ENCODE measurements around the gene CNTNAP2.

The CNTNAP2 gene

DNA sequence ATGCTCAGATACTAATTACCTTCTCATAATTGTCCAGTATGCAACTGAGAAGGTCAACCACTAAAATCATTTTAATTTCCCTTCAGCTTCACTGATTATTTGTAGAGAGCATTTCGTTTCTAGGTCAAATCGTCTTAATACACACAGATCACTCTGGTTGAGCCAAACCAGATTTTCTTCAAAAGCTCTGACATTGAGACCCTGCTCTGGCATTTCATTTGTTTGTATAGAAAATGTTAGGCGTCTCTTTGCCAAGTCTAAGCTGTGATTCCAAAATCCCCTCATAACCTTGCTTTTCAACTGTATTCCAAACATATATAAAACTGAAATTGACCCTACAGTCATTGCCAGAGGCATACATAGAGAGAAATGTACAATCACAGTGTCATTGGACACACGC is 520.0 kb downstream of the CNTNAP2 start:
- no peak overlapping the region for H3K4me3 ChIP-seq (ENCODE audit: low read depth, low read length)

GRCh38 chr7:146639291-146639690 is 522.7 kb downstream of the CNTNAP2 start:
- TF ChIP-seq CTCF (IDR thresholded peaks at IDR 0.05; ENCODE audit: low read depth, low read length) = no peak
- H3K4me3 ChIP-seq (ENCODE audit: low read depth, low read length) = no peak overlapping the region

More for the DNA sequence above, 520.0 kb downstream of the CNTNAP2 start:
- no peak for TF ChIP-seq CTCF (IDR thresholded peaks at IDR 0.05; ENCODE audit: low read depth, low read length)

GRCh38 chr7:146641491-146641890 is 524.9 kb downstream of the CNTNAP2 start:
- TF ChIP-seq CTCF (IDR thresholded peaks at IDR 0.05; ENCODE audit: low read depth, low read length) = no peak
- H3K4me3 ChIP-seq (ENCODE audit: low read depth, low read length) = no peak overlapping the region

DNA sequence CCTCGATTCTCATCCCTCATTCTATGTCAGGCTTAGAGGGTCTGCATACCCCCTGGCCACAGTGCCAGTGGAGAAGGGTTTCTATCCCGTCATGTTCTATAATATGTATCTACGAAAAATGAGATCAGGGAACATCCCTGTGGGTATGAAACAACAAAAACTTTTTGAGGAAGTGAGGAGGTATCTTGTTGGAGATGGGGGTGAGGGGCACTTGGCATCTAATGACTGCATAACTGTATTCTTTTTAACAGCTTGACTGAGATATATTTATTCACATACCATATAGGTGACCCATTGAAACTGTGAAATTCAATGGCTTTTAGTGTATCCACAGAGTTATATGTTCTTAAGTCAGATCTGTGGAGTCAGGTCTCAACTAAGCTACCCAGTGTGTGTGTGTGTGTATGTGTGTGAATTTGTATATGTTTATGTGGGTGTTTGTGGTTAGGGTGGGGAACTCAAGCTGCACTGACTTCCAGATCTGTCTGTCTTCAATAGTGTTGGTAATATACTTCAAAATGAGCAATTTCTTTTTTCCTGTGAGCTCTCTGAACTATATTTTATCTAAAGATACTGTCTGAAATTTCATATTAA is 528.9 kb downstream of the CNTNAP2 start:
- no peak for TF ChIP-seq CTCF (IDR thresholded peaks at IDR 0.05; ENCODE audit: low read depth, low read length)
- H3K4me3 ChIP-seq (ENCODE audit: low read depth, low read length) = no peak overlapping the region

DNA sequence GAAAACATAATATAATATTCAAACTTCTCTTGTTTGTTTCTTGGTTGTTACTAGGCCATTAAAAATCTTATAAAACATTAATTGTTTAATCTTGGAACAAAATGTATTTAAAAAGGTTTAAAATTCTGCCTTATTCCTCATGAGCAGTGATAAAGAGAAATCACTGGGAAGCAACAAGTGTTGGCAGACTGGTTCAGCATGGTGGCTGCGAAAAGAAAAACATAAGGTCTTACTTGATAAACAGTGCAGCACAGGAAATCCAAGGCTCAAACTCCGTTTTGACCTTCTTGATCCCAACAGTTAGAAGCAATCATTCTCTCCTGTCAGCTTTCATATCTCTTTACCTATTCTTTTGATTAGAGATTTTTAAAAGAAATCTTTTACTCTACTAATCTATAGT is 530.8 kb downstream of the CNTNAP2 start:
- TF ChIP-seq CTCF (IDR thresholded peaks at IDR 0.05; ENCODE audit: low read depth, low read length) = no peak
- no peak overlapping the region for H3K4me3 ChIP-seq (ENCODE audit: low read depth, low read length)

DNA sequence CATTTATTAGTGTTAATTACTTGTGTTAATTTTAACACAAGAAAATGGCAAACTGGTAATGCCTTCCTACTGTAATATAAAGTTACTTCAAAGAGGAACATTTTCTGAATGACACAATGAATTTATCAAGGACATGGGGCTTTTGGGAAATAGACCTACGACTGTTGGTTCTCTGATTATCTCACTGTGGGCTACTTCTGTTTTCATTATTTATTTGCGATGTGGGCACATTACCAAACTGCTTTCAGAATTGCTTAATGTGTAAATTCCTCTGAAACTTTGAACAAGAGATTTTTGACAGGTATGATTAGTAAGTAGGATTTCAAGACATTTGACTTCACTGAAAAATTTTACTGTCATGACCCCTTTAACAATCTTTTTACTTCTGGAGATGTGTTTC is 535.6 kb downstream of the CNTNAP2 start:
- no peak for TF ChIP-seq CTCF (IDR thresholded peaks at IDR 0.05; ENCODE audit: low read depth, low read length)
- no peak overlapping the region for H3K4me3 ChIP-seq (ENCODE audit: low read depth, low read length)

DNA sequence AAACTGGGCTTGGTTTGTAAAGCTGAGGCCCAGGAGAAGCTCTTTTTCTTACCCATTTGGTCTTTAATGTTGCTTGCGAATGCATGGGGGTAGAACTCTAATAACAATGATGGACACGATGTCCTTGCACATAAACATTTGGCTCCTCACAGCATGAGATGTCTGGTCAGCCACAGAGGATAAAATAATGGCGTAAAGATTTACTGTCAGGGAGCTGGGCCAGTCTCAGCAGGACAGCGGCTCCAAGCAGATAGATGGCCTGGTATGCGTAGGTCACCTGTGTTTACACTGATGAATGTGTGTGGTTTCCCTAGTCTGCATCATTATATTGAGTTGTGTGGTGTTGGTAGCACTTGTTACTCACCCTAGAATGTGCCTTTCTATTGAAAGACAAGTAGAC is 537.4 kb downstream of the CNTNAP2 start:
- no peak overlapping the region for H3K4me3 ChIP-seq (ENCODE audit: low read depth, low read length)
- no peak for TF ChIP-seq CTCF (IDR thresholded peaks at IDR 0.05; ENCODE audit: low read depth, low read length)

Measured in WI38 (cell line).